Trophoblast cell (in vitro differentiated cells and primary cell): ENCODE measurements around the gene PRKD1.

Experiments
- DNase-seq, 2 donors: peaks; one replicate each; pipeline ENCODE4 v3.0.0-alpha.2; 2016
- H2AFZ ChIP-seq: 2 replicates; pipeline ENCODE4 v1.6.1; 2013; ENCODE audit warnings: low read length, moderate library complexity, mild to moderate bottlenecking; ENCODE audit not compliant: insufficient read depth, poor library complexity
- H2AK5ac ChIP-seq: 2 replicates; pipeline ENCODE4 v1.6.1; 2013; ENCODE audit warnings: mild to moderate bottlenecking, low read length
- H2BK120ac ChIP-seq: 2 replicates; pipeline ENCODE4 v1.6.1; 2013; ENCODE audit warnings: low read length, mild to moderate bottlenecking, moderate library complexity; ENCODE audit not compliant: insufficient read depth, poor library complexity
- H2BK12ac ChIP-seq: 2 replicates; pipeline ENCODE4 v1.6.1; 2013; ENCODE audit warnings: mild to moderate bottlenecking, low read length, moderate library complexity
- H2BK5ac ChIP-seq: 2 replicates; pipeline ENCODE4 v1.6.1; 2013; ENCODE audit warnings: low read length, low read depth, moderate library complexity, mild to moderate bottlenecking; ENCODE audit not compliant: poor library complexity
- H3K14ac ChIP-seq: 2 replicates; pipeline ENCODE4 v1.6.1; 2013; ENCODE audit warnings: mild to moderate bottlenecking, low read length
- H3K18ac ChIP-seq: 2 replicates; pipeline ENCODE4 v1.6.1; 2013; ENCODE audit warnings: mild to moderate bottlenecking, low read length
- H3K23ac ChIP-seq: 2 replicates; pipeline ENCODE4 v1.6.1; 2013; ENCODE audit warnings: low read length
- H3K27ac ChIP-seq: 2 replicates; pipeline ENCODE4 v1.5.1; 2013; ENCODE audit warnings: low read depth, mild to moderate bottlenecking, inconsistent platforms, low read length, moderate library complexity
- H3K27me3 ChIP-seq: 2 replicates; pipeline ENCODE4 v1.6.1; 2013; ENCODE audit warnings: inconsistent platforms, mild to moderate bottlenecking, low read length, moderate library complexity; ENCODE audit not compliant: insufficient read depth
- H3K36me3 ChIP-seq, 2 experiments: 1 replicate in 1 of 2; 2 replicates in 1 of 2; pipeline ENCODE4 v1.6.1; 2013; ENCODE audit warnings: low read length in 2 of 2, mild to moderate bottlenecking in 2 of 2, moderate library complexity in 1 of 2; ENCODE audit not compliant: insufficient read depth in 2 of 2, control insufficient read depth in 1 of 2
- H3K4ac ChIP-seq: 2 replicates; pipeline ENCODE4 v1.6.1; 2013; ENCODE audit warnings: low read depth, mild to moderate bottlenecking, low read length, moderate library complexity
- H3K4me1 ChIP-seq, 2 experiments: 1 replicate in 1 of 2; 2 replicates in 1 of 2; pipeline ENCODE4 v1.6.1; 2013; ENCODE audit warnings: low read length in 2 of 2, mild to moderate bottlenecking in 2 of 2, moderate library complexity in 1 of 2; ENCODE audit not compliant: insufficient read depth in 2 of 2, control insufficient read depth in 1 of 2
- H3K4me2 ChIP-seq: 2 replicates; pipeline ENCODE4 v1.6.1; 2013; ENCODE audit warnings: inconsistent platforms, mild to moderate bottlenecking, low read length, moderate library complexity
- H3K4me3 ChIP-seq: 2 replicates; pipeline ENCODE4 v1.5.1; 2013; ENCODE audit warnings: mild to moderate bottlenecking, low read depth, low read length, inconsistent platforms
- H3K79me1 ChIP-seq: one replicate; pipeline ENCODE4 v1.6.1; 2013; ENCODE audit warnings: low read length
- H3K79me2 ChIP-seq: 2 replicates; pipeline ENCODE4 v1.6.1; 2013; ENCODE audit warnings: low read length, mild to moderate bottlenecking; ENCODE audit not compliant: control insufficient read depth, insufficient read depth, poor library complexity
- H3K9ac ChIP-seq: 2 replicates; pipeline ENCODE4 v1.6.1; 2013; ENCODE audit warnings: mild to moderate bottlenecking, low read length
- H3K9me3 ChIP-seq: 2 replicates; pipeline ENCODE4 v1.6.1; 2013; ENCODE audit warnings: low read depth, mild to moderate bottlenecking, control low read depth, inconsistent platforms, low read length; ENCODE audit not compliant: insufficient read depth
- H4K12ac ChIP-seq: 2 replicates; pipeline ENCODE4 v1.6.1; 2013; ENCODE audit warnings: low read depth, mild to moderate bottlenecking, low read length, moderate library complexity
- H4K8ac ChIP-seq: 2 replicates; pipeline ENCODE4 v1.6.1; 2013; ENCODE audit warnings: low read depth, mild to moderate bottlenecking, low read length, moderate library complexity
- H4K91ac ChIP-seq: one replicate; pipeline ENCODE4 v1.6.1; 2013; ENCODE audit warnings: low read depth, mild to moderate bottlenecking, low read length, moderate library complexity
- WGBS: extraction: QIAGEN DNeasy Blood & Tissue Kit; methylation state at CpG from one replicate; pipeline ENCODE4 v1.1.7; 2013; ENCODE audit warnings: missing lambda C conversion rate; ENCODE audit not compliant: insufficient read length, insufficient coverage; ENCODE audit errors: extremely low coverage; 5-methylcytosine and 5-hydroxymethylcytosine counted together

PRKD1 gene

GRCh38 chr14:29674566-29675285 lies 252.9 kb downstream of the PRKD1 start:
- H3K4me2 ChIP-seq = no peak overlapping the region
- no peak overlapping the region for H2BK120ac ChIP-seq
- no peaks in the 10 kb centered on the region for H3K79me1 ChIP-seq
- H2BK5ac ChIP-seq = no peak overlapping the region
- no peak overlapping the region for H3K27ac ChIP-seq
- no peaks in the 10 kb centered on the region for H3K4me1 ChIP-seq
- no peak overlapping the region for H3K4ac ChIP-seq
- H4K12ac ChIP-seq = no peak overlapping the region
- no CpG with 5 or more reads among the region's 7 CpGs for WGBS
- no peak overlapping the region for H4K8ac ChIP-seq
- H2AFZ ChIP-seq = no peak overlapping the region
- no peaks in the 10 kb centered on the region for H3K36me3 ChIP-seq
- no peaks in the 10 kb centered on the region for H3K79me2 ChIP-seq
- H3K18ac ChIP-seq = no peak overlapping the region
- no peak overlapping the region for H3K9ac ChIP-seq
- no peaks in the 10 kb centered on the region for H3K9me3 ChIP-seq
- H3K4me3 ChIP-seq = no peak overlapping the region
- H2AK5ac ChIP-seq = no peak overlapping the region
- no peak overlapping the region for H3K23ac ChIP-seq
- H3K14ac ChIP-seq = no peak overlapping the region
- no peaks in the 10 kb centered on the region for H3K27me3 ChIP-seq
- DNase-seq = no peak
- no peak overlapping the region for H4K91ac ChIP-seq
- H2BK12ac ChIP-seq = no peak overlapping the region

GRCh38 chr14:29672831-29673230 lies 254.8 kb downstream of the PRKD1 start:
- no peak overlapping the region for H3K4me3 ChIP-seq

GRCh38 chr14:29671034-29671433 lies 256.6 kb downstream of the PRKD1 start:
- no CpG with 5 or more reads among the region's 1 CpG for WGBS
- Histone ChIP-seq H3K23ac (no peak overlapping the region), H2BK12ac (no peak overlapping the region), H2AK5ac (no peak overlapping the region), H3K9ac (no peak overlapping the region), H4K91ac (no peak overlapping the region), H3K27ac (no peak overlapping the region), H3K18ac (no peak overlapping the region), H3K4me2 (no peak overlapping the region), H2BK120ac (no peak overlapping the region), H3K9me3 (no peaks in the 10 kb centered on the region), H3K36me3 (no peaks in the 10 kb centered on the region), H4K8ac (no peak overlapping the region), H3K79me2 (no peaks in the 10 kb centered on the region), H3K4ac (no peak overlapping the region), H2AFZ (no peak overlapping the region), H3K27me3 (no peaks in the 10 kb centered on the region), H3K14ac (no peak overlapping the region), H4K12ac (no peak overlapping the region), H3K4me1 (no peaks in the 10 kb centered on the region), H3K79me1 (no peaks in the 10 kb centered on the region), H3K4me3 (no peak overlapping the region), H2BK5ac (no peak overlapping the region)
- no peak for DNase-seq

More at GRCh38 chr14:29672831-29673230, 254.8 kb downstream of the PRKD1 start:
- Histone ChIP-seq H3K79me1 (no peaks in the 10 kb centered on the region), H2AFZ (no peak overlapping the region), H3K9me3 (no peaks in the 10 kb centered on the region), H3K79me2 (no peaks in the 10 kb centered on the region), H3K4ac (no peak overlapping the region), H3K4me1 (no peaks in the 10 kb centered on the region), H4K91ac (no peak overlapping the region), H3K27me3 (no peaks in the 10 kb centered on the region), H2AK5ac (no peak overlapping the region), H2BK12ac (no peak overlapping the region), H3K4me2 (no peak overlapping the region), H2BK120ac (no peak overlapping the region), H4K12ac (no peak overlapping the region), H3K14ac (no peak overlapping the region), H3K27ac (no peak overlapping the region), H3K36me3 (no peaks in the 10 kb centered on the region), H2BK5ac (no peak overlapping the region), H3K18ac (no peak overlapping the region), H3K23ac (no peak overlapping the region), H4K8ac (no peak overlapping the region), H3K9ac (no peak overlapping the region)
- no peak for DNase-seq
- WGBS = no CpG with 5 or more reads among the region's 3 CpGs

- H3K4me3 ChIP-seq = no peak overlapping the region
- no peak overlapping the region for H3K27ac ChIP-seq
- no peaks in the 10 kb centered on the region for H3K27me3 ChIP-seq
- no peak overlapping the region for H2BK5ac ChIP-seq
- no peak overlapping the region for H4K12ac ChIP-seq
- H4K8ac ChIP-seq = no peak overlapping the region
- no peak overlapping the region for H2BK12ac ChIP-seq
- no peak overlapping the region for H3K4ac ChIP-seq
- H3K4me1 ChIP-seq = no peaks in the 10 kb centered on the region
- no peak overlapping the region for H2AFZ ChIP-seq
- H3K23ac ChIP-seq = no peak overlapping the region
- H3K18ac ChIP-seq = no peak overlapping the region
- no peak overlapping the region for H3K9ac ChIP-seq
- H3K9me3 ChIP-seq = no peaks in the 10 kb centered on the region
- no peak overlapping the region for H2BK120ac ChIP-seq
- no peaks in the 10 kb centered on the region for H3K79me1 ChIP-seq
- no peak overlapping the region for H4K91ac ChIP-seq
- DNase-seq = no peak
- no peaks in the 10 kb centered on the region for H3K79me2 ChIP-seq
- no peak overlapping the region for H2AK5ac ChIP-seq
- no peak overlapping the region for H3K14ac ChIP-seq
- no CpG with 5 or more reads among the region's 1 CpG for WGBS
- no peak overlapping the region for H3K4me2 ChIP-seq
- no peaks in the 10 kb centered on the region for H3K36me3 ChIP-seq
Measured at GRCh38 chr14:29668201-29668600, 259.4 kb downstream of the PRKD1 start.
